Endothelial cell (in vitro differentiated cells): ENCODE data around the gene ZNF202. TPM values are rescaled to one million over a fixed set of nuclear protein-coding genes. Genes with fewer than 3 reads are reported as not detected.

ENCODE experiments used
- DNase-seq: peaks from one replicate; pipeline ENCODE4 v3.0.0; 2021; ENCODE audit warnings: low spot score
- H3K27ac Mint-ChIP-seq: one replicate; pipeline ENCODE4 v1.8.0; 2021; ENCODE audit warnings: mixed read lengths, inconsistent platforms; ENCODE audit not compliant: unreplicated experiment
- H3K27me3 Mint-ChIP-seq: one replicate; pipeline ENCODE4 v1.8.0; 2021; ENCODE audit warnings: mild to moderate bottlenecking, moderate library complexity, mixed read lengths, inconsistent platforms; ENCODE audit not compliant: unreplicated experiment
- H3K36me3 Mint-ChIP-seq: one replicate; pipeline ENCODE4 v1.8.0; 2021; ENCODE audit warnings: mild to moderate bottlenecking, low read depth, mixed read lengths, inconsistent platforms; ENCODE audit not compliant: unreplicated experiment
- H3K4me1 Mint-ChIP-seq: one replicate; pipeline ENCODE4 v1.8.0; 2021; ENCODE audit warnings: mild to moderate bottlenecking, mixed read lengths, inconsistent platforms; ENCODE audit not compliant: unreplicated experiment
- H3K4me3 Mint-ChIP-seq: one replicate; pipeline ENCODE4 v1.8.0; 2021; ENCODE audit warnings: mild to moderate bottlenecking, mixed read lengths, inconsistent platforms; ENCODE audit not compliant: unreplicated experiment
- H3K9me3 Mint-ChIP-seq: one replicate; pipeline ENCODE4 v1.8.0; 2021; ENCODE audit warnings: mixed read lengths, inconsistent platforms; ENCODE audit not compliant: unreplicated experiment
- CTCF ChIP-seq: fragments of 200-600 bp; sonication (generic); IDR thresholded peaks from one replicate; pipeline ENCODE4 v1.5.0; 2021; ENCODE audit warnings: antibody characterized with exemption; ENCODE audit not compliant: unreplicated experiment
- total RNA-seq: library from RNA; stranded (reverse); fragmentation: NEBNext Ultra II Directional; extraction: Animal tissue kit (Norgen Biotek cat#: 25700); gene quantifications from one replicate; pipeline ENCODE4 v1.2.1, GENCODE V29; 2021; ENCODE audit not compliant: unreplicated experiment

The ZNF202 gene
- total RNA-seq, 1 donor from 2014 or later = 13.8 TPM

DNA sequence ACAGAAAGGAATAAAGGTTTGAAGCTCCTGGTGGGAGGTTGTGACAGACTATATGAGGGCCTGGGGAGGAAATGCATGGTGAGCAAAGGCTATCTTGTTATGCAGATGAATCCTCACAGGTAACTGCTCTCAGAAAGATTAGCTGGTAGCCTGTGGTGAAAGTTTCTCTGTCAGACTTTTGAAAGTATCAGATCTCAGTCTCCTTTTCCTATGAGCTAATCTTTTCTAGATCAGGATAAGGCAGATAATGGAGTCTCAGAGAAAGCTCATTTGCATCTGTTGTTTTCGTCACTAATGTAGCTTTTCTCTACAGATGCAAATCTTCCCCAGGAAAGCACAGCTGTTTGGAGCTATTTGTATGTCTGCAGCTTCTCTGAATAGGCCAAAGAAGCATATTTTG lies 33.8 kb upstream of the ZNF202 start:
- Mint-ChIP-seq H3K27me3 (no peaks in the 10 kb centered on the region), H3K27ac (no peak overlapping the region), H3K4me3 (no peak overlapping the region), H3K36me3 (peaks cover 4% of the 10 kb centered on the region), H3K4me1 (peaks cover 7% of the 10 kb centered on the region), H3K9me3 (no peaks in the 10 kb centered on the region)
- TF ChIP-seq CTCF = no peak
- DNase-seq = no peak

GRCh38 chr11:123773959-123774358 lies 32.5 kb upstream of the ZNF202 start:
- no peaks in the 10 kb centered on the region for H3K27me3 Mint-ChIP-seq
- no peak overlapping the region for H3K4me3 Mint-ChIP-seq
- peaks cover under 1% of the 10 kb centered on the region for H3K36me3 Mint-ChIP-seq
- no peak for DNase-seq
- no peak overlapping the region for H3K27ac Mint-ChIP-seq
- no peak for TF ChIP-seq CTCF
- H3K9me3 Mint-ChIP-seq = no peaks in the 10 kb centered on the region
- peaks cover 4% of the 10 kb centered on the region for H3K4me1 Mint-ChIP-seq

- DNase-seq = no peak
- Mint-ChIP-seq H3K9me3 (no peaks in the 10 kb centered on the region), H3K27ac (no peak overlapping the region), H3K4me3 (no peak overlapping the region), H3K4me1 (peaks cover 3% of the 10 kb centered on the region), H3K36me3 (no peaks in the 10 kb centered on the region), H3K27me3 (no peaks in the 10 kb centered on the region)
- TF ChIP-seq CTCF = no peak
Observed at GRCh38 chr11:123773026-123773425, 31.6 kb upstream of the ZNF202 start.

DNA sequence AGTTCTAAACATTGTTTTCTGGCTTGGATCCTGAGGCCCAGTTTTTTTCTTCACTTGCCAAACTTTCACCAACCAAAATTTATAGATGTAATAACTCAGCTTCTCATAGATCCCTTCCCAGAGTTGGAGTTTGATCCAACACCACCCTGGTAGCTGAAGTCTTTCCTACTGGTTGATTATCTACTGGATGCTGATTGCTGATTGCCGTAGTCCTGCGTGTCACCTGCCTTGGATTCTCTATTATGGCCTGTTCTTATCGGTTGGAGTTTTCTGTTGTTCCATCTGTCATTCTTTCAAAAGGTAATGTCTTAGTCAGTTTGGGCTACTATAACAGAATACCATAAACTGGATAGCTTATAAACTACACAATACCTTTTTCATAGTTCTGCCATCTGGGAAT lies 30.2 kb upstream of the ZNF202 start:
- Mint-ChIP-seq H3K4me1 (peaks cover 3% of the 10 kb centered on the region), H3K36me3 (no peaks in the 10 kb centered on the region), H3K9me3 (no peaks in the 10 kb centered on the region), H3K27ac (no peak overlapping the region), H3K4me3 (no peak overlapping the region), H3K27me3 (no peaks in the 10 kb centered on the region)
- DNase-seq = no peak
- no peak for TF ChIP-seq CTCF

- H3K4me1 Mint-ChIP-seq = peaks cover 3% of the 10 kb centered on the region
- DNase-seq = no peak
- H3K27ac Mint-ChIP-seq = no peak overlapping the region
- no peaks in the 10 kb centered on the region for H3K9me3 Mint-ChIP-seq
- no peak for TF ChIP-seq CTCF
- H3K27me3 Mint-ChIP-seq = no peaks in the 10 kb centered on the region
- H3K36me3 Mint-ChIP-seq = no peaks in the 10 kb centered on the region
- H3K4me3 Mint-ChIP-seq = no peak overlapping the region
Observed at GRCh38 chr11:123770712-123771111, 29.3 kb upstream of the ZNF202 start.
